PC-3 (cell line): ENCODE data around the gene THBS2. TPM values are rescaled to one million over a fixed set of nuclear protein-coding genes. Genes with fewer than 3 reads are reported as not detected.

Source experiments
- ATAC-seq: fragments of 200-7000 bp; cut with Tn5 transposase; 2 replicates; pipeline ENCODE4 v1.9.1; 2020; ENCODE audit warnings: mild to moderate bottlenecking, moderate library complexity
- BruUV-seq: library from RNA; stranded (reverse); fragments of 400-500 nt; replicated peaks from 2 replicates; lab custom pipeline; 2021; lab: Mats Ljungman, UMichigan
- CTCF ChIA-PET: fragments of 300-600 bp; sonication (Branson Sonifier 250); formaldehyde crosslinking; loops from one replicate; lab custom pipeline; 2022; ENCODE audit warnings: antibody characterized with exemption; lab: Charles Lee
- POLR2A ChIA-PET: fragments of 300-600 bp; sonication (Branson Sonifier 250); formaldehyde crosslinking; loops from one replicate; lab custom pipeline; 2022; ENCODE audit warnings: antibody characterized with exemption; ENCODE audit not compliant: unreplicated experiment; lab: Charles Lee
- DNase-seq: peaks from one replicate; pipeline ENCODE4 v3.0.0-alpha.2; 2015
- H2AFZ ChIP-seq: fragments of 300-600 bp; sonication (generic); 2 replicates; pipeline ENCODE4 v1.6.0; 2016; ENCODE audit warnings: antibody characterized with exemption, low read length
- H3F3A ChIP-seq: fragments of 300-600 bp; sonication (generic); one replicate; pipeline ENCODE4 v1.6.0; 2017; ENCODE audit warnings: antibody characterized with exemption, low read length, control low read depth, mild to moderate bottlenecking; ENCODE audit not compliant: unreplicated experiment
- H3K27ac ChIP-seq: fragments of 300-600 bp; sonication (generic); 2 replicates; pipeline ENCODE4 v1.5.1; 2016; ENCODE audit warnings: mild to moderate bottlenecking, low read length
- H3K27me3 ChIP-seq: fragments of 300-600 bp; sonication (generic); 2 replicates; pipeline ENCODE4 v1.6.1; 2016; ENCODE audit warnings: low read length, mixed read lengths
- H3K36me3 ChIP-seq: fragments of 300-600 bp; sonication (generic); 2 replicates; pipeline ENCODE4 v1.6.1; 2016; ENCODE audit warnings: low read depth, mixed run types, low read length, mixed read lengths
- H3K4me1 ChIP-seq: fragments of 300-600 bp; sonication (generic); 2 replicates; pipeline ENCODE4 v1.5.1; 2016; ENCODE audit warnings: low read length; ENCODE audit not compliant: insufficient read depth
- H3K4me2 ChIP-seq: fragments of 300-600 bp; sonication (generic); 2 replicates; pipeline ENCODE4 v1.6.0; 2016; ENCODE audit warnings: low read length
- H3K4me3 ChIP-seq: fragments of 300-600 bp; sonication (generic); 2 replicates; pipeline ENCODE4 v1.5.1; 2016; ENCODE audit warnings: mild to moderate bottlenecking, low read length, mixed read lengths
- H3K79me2 ChIP-seq: fragments of 300-600 bp; sonication (generic); 2 replicates; pipeline ENCODE4 v1.6.1; 2017; ENCODE audit warnings: low read length, mixed read lengths
- H3K9ac ChIP-seq: fragments of 300-600 bp; sonication (generic); 2 replicates; pipeline ENCODE4 v1.6.0; 2016; ENCODE audit warnings: mild to moderate bottlenecking, low read length
- H3K9me2 ChIP-seq: fragments of 300-600 bp; sonication (generic); replicated peaks from 2 replicates; pipeline ENCODE4 v1.6.1; 2016; ENCODE audit warnings: mixed run types, low read length, mixed read lengths
- H3K9me3 ChIP-seq: fragments of 300-600 bp; sonication (generic); 2 replicates; pipeline ENCODE4 v1.6.1; 2016; ENCODE audit warnings: low read length, mixed read lengths
- H4K20me1 ChIP-seq: fragments of 300-600 bp; sonication (generic); 2 replicates; pipeline ENCODE4 v1.6.1; 2016; ENCODE audit warnings: low read length, mixed read lengths
- EZH2 ChIP-seq: fragments of 300-600 bp; sonication (generic); IDR thresholded peaks from one replicate; pipeline ENCODE4 v1.6.1; 2017; ENCODE audit warnings: antibody characterized with exemption, mild to moderate bottlenecking, low read length; ENCODE audit not compliant: unreplicated experiment
- EZH2phosphoT487 ChIP-seq: fragments of 300-600 bp; sonication (generic); IDR thresholded peaks from 2 replicates; pipeline ENCODE4 v1.6.1; 2018; ENCODE audit warnings: mild to moderate bottlenecking, antibody characterized with exemption, low read length, borderline replicate concordance
- intact Hi-C: fragments of 100-400 bp; cut with micrococcal nuclease; formaldehyde crosslinking; loops from 2 replicates; pipeline ENCODE4 v1.9.0; 2023
- total RNA-seq: library from RNA; depleted of rRNA; stranded (reverse); fragments of >200 nt; gene quantifications from 2 replicates; pipeline ENCODE4 v1.2.3, GENCODE V29; 2014
- TF ChIP-seq, protein P1 (sequence below): fragments of 300-600 bp; sonication (generic); conservative IDR thresholded peaks from 2 replicates; pipeline ENCODE4 v1.5.1; 2017; ENCODE audit warnings: antibody characterized with exemption, low read depth, mild to moderate bottlenecking, low read length

THBS2 gene
- total RNA-seq, 1 experiment from 2014 or later = not detected

DNA sequence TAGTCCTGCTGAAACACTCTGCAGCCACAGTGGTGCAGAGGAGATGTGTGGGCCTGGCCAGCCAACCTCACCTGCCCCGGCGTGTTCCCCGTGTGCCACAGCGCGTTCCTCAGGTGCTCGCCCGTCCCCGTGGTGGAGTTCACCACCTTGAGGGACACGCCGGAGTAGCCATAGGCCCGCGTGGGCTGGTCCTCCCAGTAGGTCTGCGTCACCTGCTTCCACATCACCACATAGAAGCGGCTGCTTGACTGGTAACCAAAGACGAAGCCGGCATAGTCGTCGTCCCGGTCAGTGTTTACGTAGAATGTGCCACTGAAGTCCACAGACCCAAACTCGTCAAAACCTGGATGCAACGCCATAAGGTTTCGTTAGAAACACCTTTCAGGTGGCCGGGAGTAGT lies 31.5 kb downstream of the THBS2 start:
- BruUV-seq = no TSS peak
- no peak for ATAC-seq
- H3F3A ChIP-seq = no peaks in the 10 kb centered on the region
- DNase-seq = no peak
- H2AFZ ChIP-seq = no peak overlapping the region
- TF ChIP-seq, protein P1, sequence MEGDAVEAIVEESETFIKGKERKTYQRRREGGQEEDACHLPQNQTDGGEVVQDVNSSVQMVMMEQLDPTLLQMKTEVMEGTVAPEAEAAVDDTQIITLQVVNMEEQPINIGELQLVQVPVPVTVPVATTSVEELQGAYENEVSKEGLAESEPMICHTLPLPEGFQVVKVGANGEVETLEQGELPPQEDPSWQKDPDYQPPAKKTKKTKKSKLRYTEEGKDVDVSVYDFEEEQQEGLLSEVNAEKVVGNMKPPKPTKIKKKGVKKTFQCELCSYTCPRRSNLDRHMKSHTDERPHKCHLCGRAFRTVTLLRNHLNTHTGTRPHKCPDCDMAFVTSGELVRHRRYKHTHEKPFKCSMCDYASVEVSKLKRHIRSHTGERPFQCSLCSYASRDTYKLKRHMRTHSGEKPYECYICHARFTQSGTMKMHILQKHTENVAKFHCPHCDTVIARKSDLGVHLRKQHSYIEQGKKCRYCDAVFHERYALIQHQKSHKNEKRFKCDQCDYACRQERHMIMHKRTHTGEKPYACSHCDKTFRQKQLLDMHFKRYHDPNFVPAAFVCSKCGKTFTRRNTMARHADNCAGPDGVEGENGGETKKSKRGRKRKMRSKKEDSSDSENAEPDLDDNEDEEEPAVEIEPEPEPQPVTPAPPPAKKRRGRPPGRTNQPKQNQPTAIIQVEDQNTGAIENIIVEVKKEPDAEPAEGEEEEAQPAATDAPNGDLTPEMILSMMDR = no peak
- TF ChIP-seq EZH2phosphoT487 (no peak), EZH2 (no peak)
- H4K20me1 ChIP-seq = no peaks in the 10 kb centered on the region
- no peaks in the 10 kb centered on the region for H3K9me3 ChIP-seq
- intact Hi-C loops = no loop called here
- H3K4me2 ChIP-seq = no peak overlapping the region
- no peaks in the 10 kb centered on the region for H3K9me2 ChIP-seq
- H3K27me3 ChIP-seq = no peaks in the 10 kb centered on the region
- H3K4me1 ChIP-seq = no peaks in the 10 kb centered on the region
- H3K27ac ChIP-seq = no peak overlapping the region
- ChIA-PET POLR2A (no interaction called here), CTCF (no interaction called here)
- H3K79me2 ChIP-seq = no peaks in the 10 kb centered on the region
- H3K36me3 ChIP-seq = no peaks in the 10 kb centered on the region
- no peak overlapping the region for H3K4me3 ChIP-seq
- H3K9ac ChIP-seq = no peak overlapping the region

- no peaks in the 10 kb centered on the region for H3K9me2 ChIP-seq
- H3K27ac ChIP-seq = no peak overlapping the region
- H3F3A ChIP-seq = no peaks in the 10 kb centered on the region
- H3K4me2 ChIP-seq = no peak overlapping the region
- DNase-seq (no peak), ATAC-seq (no peak)
- H3K4me1 ChIP-seq = no peaks in the 10 kb centered on the region
- no TSS peak for BruUV-seq
- intact Hi-C loops = no loop called here
- H2AFZ ChIP-seq = no peak overlapping the region
- TF ChIP-seq EZH2phosphoT487 (no peak), EZH2 (no peak)
- TF ChIP-seq, protein P1 = no peak
- no peaks in the 10 kb centered on the region for H3K36me3 ChIP-seq
- POLR2A ChIA-PET = no interaction called here
- CTCF ChIA-PET = no interaction called here
- H3K79me2 ChIP-seq = no peaks in the 10 kb centered on the region
- H3K27me3 ChIP-seq = no peaks in the 10 kb centered on the region
- no peaks in the 10 kb centered on the region for H3K9me3 ChIP-seq
- H4K20me1 ChIP-seq = no peaks in the 10 kb centered on the region
- no peak overlapping the region for H3K9ac ChIP-seq
- H3K4me3 ChIP-seq = no peak overlapping the region
These were observed 32.4 kb downstream of the THBS2 start for GRCh38 chr6:169221264-169221663.

- intact Hi-C loops = no loop called here
- no peaks in the 10 kb centered on the region for H4K20me1 ChIP-seq
- H3K4me2 ChIP-seq = no peak overlapping the region
- BruUV-seq = no TSS peak
- H3K9me2 ChIP-seq = no peaks in the 10 kb centered on the region
- H3K4me3 ChIP-seq = no peak overlapping the region
- H3K27me3 ChIP-seq = no peaks in the 10 kb centered on the region
- H3K4me1 ChIP-seq = no peaks in the 10 kb centered on the region
- DNase-seq (no peak), ATAC-seq (no peak)
- H3K27ac ChIP-seq = no peak overlapping the region
- H2AFZ ChIP-seq = no peak overlapping the region
- no peaks in the 10 kb centered on the region for H3K79me2 ChIP-seq
- no peaks in the 10 kb centered on the region for H3K9me3 ChIP-seq
- H3F3A ChIP-seq = no peaks in the 10 kb centered on the region
- TF ChIP-seq, protein P1 = no peak
- TF ChIP-seq EZH2phosphoT487 (no peak), EZH2 (no peak)
- H3K9ac ChIP-seq = no peak overlapping the region
- ChIA-PET POLR2A (no interaction called here), CTCF (no interaction called here)
- no peaks in the 10 kb centered on the region for H3K36me3 ChIP-seq
These were observed 33.3 kb downstream of the THBS2 start for GRCh38 chr6:169220068-169220964.
